HEK293 (cell line): ENCODE data around the gene BLOC1S5.

Experiments used
- CTCF ChIP-seq: fragments of 450-650 bp; formaldehyde crosslinking; IDR thresholded peaks from 2 replicates; pipeline ENCODE4 v1.5.1; 2016; ENCODE audit warnings: missing biosample characterization, missing genetic modification characterization
- EGR2 ChIP-seq: fragments of 450-650 bp; formaldehyde crosslinking; IDR thresholded peaks from 2 replicates; pipeline ENCODE4 v1.5.1; 2016; ENCODE audit warnings: low read depth, missing biosample characterization, missing genetic modification characterization
- KLF9 ChIP-seq: fragments of 450-650 bp; formaldehyde crosslinking; IDR thresholded peaks from 2 replicates; pipeline ENCODE4 v1.5.1; 2016; ENCODE audit warnings: missing biosample characterization, missing genetic modification characterization, low read depth
- MEIS1 ChIP-seq: sonication (generic); formaldehyde crosslinking; IDR thresholded peaks from 2 replicates; pipeline ENCODE4 v1.8.1; 2022; ENCODE audit warnings: missing genetic modification reagents, mild to moderate bottlenecking, borderline replicate concordance
- YY1 ChIP-seq: fragments of 450-650 bp; formaldehyde crosslinking; IDR thresholded peaks from 2 replicates; pipeline ENCODE4 v1.5.1; 2018; ENCODE audit warnings: missing biosample characterization, missing genetic modification characterization
- ZBTB20 ChIP-seq: fragments of 450-650 bp; formaldehyde crosslinking; IDR thresholded peaks from 2 replicates; pipeline ENCODE4 v1.5.1; 2016; ENCODE audit warnings: missing biosample characterization, missing genetic modification characterization
- ZNF274 ChIP-seq, 2 experiments: fragments of 200-500 bp in 1 of 2; fragments of 450-650 bp in 1 of 2; sonication (Bioruptor generic) in 1 of 2; formaldehyde crosslinking in 1 of 2; IDR thresholded peaks; 2 replicates each; pipeline versions ENCODE4 v1.5.1 to v1.6.1; 2014 to 2016; ENCODE audit warnings: borderline replicate concordance in 1 of 2, inconsistent platforms in 1 of 2, low read length in 1 of 2, missing biosample characterization in 1 of 2, missing genetic modification characterization in 1 of 2
- ZNF292 ChIP-seq: fragments of 450-650 bp; formaldehyde crosslinking; IDR thresholded peaks from 2 replicates; pipeline ENCODE4 v1.5.1; 2016; ENCODE audit warnings: low read depth, missing biosample characterization, missing genetic modification characterization, borderline replicate concordance
- ZNF391 ChIP-seq: fragments of 450-650 bp; formaldehyde crosslinking; IDR thresholded peaks from 2 replicates; pipeline ENCODE4 v1.5.1; 2016; ENCODE audit warnings: low read depth, missing biosample characterization, missing genetic modification characterization, borderline replicate concordance
- ZNF416 ChIP-seq: fragments of 450-650 bp; formaldehyde crosslinking; IDR thresholded peaks from 2 replicates; pipeline ENCODE4 v1.5.1; 2016; ENCODE audit warnings: missing biosample characterization, missing genetic modification characterization
- ZNF549 ChIP-seq: fragments of 450-650 bp; IDR thresholded peaks from 2 replicates; pipeline ENCODE4 v1.5.1; 2018; ENCODE audit warnings: missing biosample characterization, missing genetic modification characterization, mild to moderate bottlenecking, inconsistent platforms, moderate library complexity
- ZNF704 ChIP-seq: fragments of 450-650 bp; formaldehyde crosslinking; IDR thresholded peaks from 2 replicates; pipeline ENCODE4 v1.5.1; 2016; ENCODE audit warnings: missing biosample characterization, missing genetic modification characterization
- TF ChIP-seq, protein P1 (sequence below): fragments of 450-650 bp; formaldehyde crosslinking; IDR thresholded peaks from 2 replicates; pipeline ENCODE4 v1.5.1; 2016; ENCODE audit warnings: missing biosample characterization, missing genetic modification characterization
- TF ChIP-seq, protein P2 (sequence below): fragments of 450-650 bp; formaldehyde crosslinking; IDR thresholded peaks from 2 replicates; pipeline ENCODE4 v1.5.1; 2016; ENCODE audit warnings: missing biosample characterization, missing genetic modification characterization

DNA sequence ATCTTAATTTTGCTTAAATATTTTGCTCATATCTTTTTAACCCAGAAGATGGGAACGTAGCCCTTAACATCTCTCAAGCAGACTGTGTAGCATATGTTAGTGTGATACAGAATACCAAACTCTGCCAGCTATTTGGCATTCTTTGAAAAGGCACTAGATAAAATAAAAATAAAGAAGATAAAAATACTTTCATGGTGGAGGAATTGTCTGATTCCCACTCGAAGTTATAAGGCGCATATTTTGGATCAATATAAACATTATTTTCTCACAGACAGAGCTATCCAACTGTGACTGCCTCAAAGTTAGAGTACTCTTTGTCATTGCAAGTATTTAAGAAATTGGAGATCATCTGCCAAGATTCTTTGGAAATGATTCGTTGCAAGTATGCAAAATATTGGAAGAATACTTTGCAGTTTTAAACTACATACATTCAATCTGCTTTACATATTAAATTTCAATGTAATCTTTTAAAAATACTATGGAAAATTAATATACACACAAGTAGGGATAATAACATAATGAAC, 49.0 kb upstream of the BLOC1S5 start:
- no peak for TF ChIP-seq ZNF274 (IDR thresholded peaks at IDR 0.05; ENCODE audit: low read length)
- TF ChIP-seq ZNF274 (tag by site-specific recombination; IDR thresholded peaks at IDR 0.05; ENCODE audit: borderline replicate concordance), result no peak
- no peak for TF ChIP-seq ZNF292
- no peak for TF ChIP-seq YY1 (tag by site-specific recombination)
- no peak for TF ChIP-seq ZNF416
- TF ChIP-seq, protein P1, sequence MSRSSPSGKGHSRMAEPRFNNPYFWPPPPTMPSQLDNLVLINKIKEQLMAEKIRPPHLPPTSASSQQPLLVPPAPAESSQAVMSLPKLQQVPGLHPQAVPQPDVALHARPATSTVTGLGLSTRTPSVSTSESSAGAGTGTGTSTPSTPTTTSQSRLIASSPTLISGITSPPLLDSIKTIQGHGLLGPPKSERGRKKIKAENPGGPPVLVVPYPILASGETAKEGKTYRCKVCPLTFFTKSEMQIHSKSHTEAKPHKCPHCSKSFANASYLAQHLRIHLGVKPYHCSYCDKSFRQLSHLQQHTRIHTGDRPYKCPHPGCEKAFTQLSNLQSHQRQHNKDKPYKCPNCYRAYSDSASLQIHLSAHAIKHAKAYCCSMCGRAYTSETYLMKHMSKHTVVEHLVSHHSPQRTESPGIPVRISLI (tag by site-specific recombination), result no peak
- TF ChIP-seq CTCF (tag by site-specific recombination), result no peak
- TF ChIP-seq ZBTB20 (tag by site-specific recombination), result no peak
- TF ChIP-seq ZNF549 (tag by site-specific recombination), result no peak
- no peak for TF ChIP-seq ZNF704
- TF ChIP-seq, protein P2, sequence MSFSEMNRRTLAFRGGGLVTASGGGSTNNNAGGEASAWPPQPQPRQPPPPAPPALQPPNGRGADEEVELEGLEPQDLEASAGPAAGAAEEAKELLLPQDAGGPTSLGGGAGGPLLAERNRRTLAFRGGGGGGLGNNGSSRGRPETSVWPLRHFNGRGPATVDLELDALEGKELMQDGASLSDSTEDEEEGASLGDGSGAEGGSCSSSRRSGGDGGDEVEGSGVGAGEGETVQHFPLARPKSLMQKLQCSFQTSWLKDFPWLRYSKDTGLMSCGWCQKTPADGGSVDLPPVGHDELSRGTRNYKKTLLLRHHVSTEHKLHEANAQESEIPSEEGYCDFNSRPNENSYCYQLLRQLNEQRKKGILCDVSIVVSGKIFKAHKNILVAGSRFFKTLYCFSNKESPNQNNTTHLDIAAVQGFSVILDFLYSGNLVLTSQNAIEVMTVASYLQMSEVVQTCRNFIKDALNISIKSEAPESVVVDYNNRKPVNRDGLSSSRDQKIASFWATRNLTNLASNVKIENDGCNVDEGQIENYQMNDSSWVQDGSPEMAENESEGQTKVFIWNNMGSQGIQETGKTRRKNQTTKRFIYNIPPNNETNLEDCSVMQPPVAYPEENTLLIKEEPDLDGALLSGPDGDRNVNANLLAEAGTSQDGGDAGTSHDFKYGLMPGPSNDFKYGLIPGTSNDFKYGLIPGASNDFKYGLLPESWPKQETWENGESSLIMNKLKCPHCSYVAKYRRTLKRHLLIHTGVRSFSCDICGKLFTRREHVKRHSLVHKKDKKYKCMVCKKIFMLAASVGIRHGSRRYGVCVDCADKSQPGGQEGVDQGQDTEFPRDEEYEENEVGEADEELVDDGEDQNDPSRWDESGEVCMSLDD (tag by site-specific recombination), result no peak
- no peak for TF ChIP-seq MEIS1
- no peak for TF ChIP-seq KLF9 (tag by site-specific recombination)
- TF ChIP-seq ZNF391, result no peak
- TF ChIP-seq EGR2, result no peak
